Testis (tissue), 5 donors: ENCODE data around the gene SPATA3. TPM values are rescaled to one million over a fixed set of nuclear protein-coding genes. Genes with fewer than 3 reads are reported as not detected.

ENCODE experiments used
- DNase-seq: peaks from one replicate; pipeline ENCODE4 v3.0.0-alpha.2; 2019
- H3K27ac ChIP-seq, 2 donors: fragments of 200-600 bp; sonication (generic); one replicate each; pipeline ENCODE4 v1.5.1; 2019
- H3K27me3 ChIP-seq: fragments of 200-600 bp; sonication (generic); one replicate; pipeline ENCODE4 v1.5.1; 2019
- H3K36me3 ChIP-seq: fragments of 200-600 bp; sonication (generic); one replicate; pipeline ENCODE4 v1.5.1; 2017; ENCODE audit warnings: low read depth; ENCODE audit errors: missing control alignments
- H3K4me1 ChIP-seq: fragments of 200-600 bp; sonication (generic); one replicate; pipeline ENCODE4 v1.5.1; 2019
- H3K4me3 ChIP-seq, 2 donors: fragments of 200-600 bp; sonication (generic); one replicate each; pipeline ENCODE4 v1.5.1; 2017 to 2019
- H3K9me3 ChIP-seq: fragments of 200-600 bp; sonication (generic); one replicate; pipeline ENCODE4 v1.5.1; 2017
- CTCF ChIP-seq, 3 experiments: fragments of 450-650 bp in 2 of 3; fragments of 200-600 bp in 1 of 3; sonication (generic) in 1 of 3; IDR thresholded peaks; one replicate each; pipeline ENCODE4 v1.5.1; 2016 to 2019; ENCODE audit warnings: antibody characterized with exemption in 3 of 3, mild to moderate bottlenecking in 2 of 3, moderate library complexity in 1 of 3
- POLR2A ChIP-seq: fragments of 450-650 bp; IDR thresholded peaks from one replicate; pipeline ENCODE4 v1.6.1; 2017; ENCODE audit warnings: antibody characterized with exemption, mild to moderate bottlenecking, moderate library complexity
- WGBS, 2 donors: methylation state at CpG; one replicate each; pipeline ENCODE4 v1.1.5; 2018; 5-methylcytosine and 5-hydroxymethylcytosine counted together
- intact Hi-C: fragments of 100-400 bp; cut with DNase I; formaldehyde crosslinking; loops from one replicate; pipeline ENCODE4 v1.15.1; 2023; ENCODE audit warnings: low total_unique reads
- long read RNA-seq, 2 donors: transcript quantifications; one replicate each; lab custom pipeline, GENCODE V29; 2026
- polyA plus RNA-seq: library from polyadenylated mRNA; stranded (reverse); fragments of 350-450 nt; fragmentation: Illumina TruSeq; extraction: RNeasy Lipid Tissue Mini Kit (QIAGEN cat#74804); gene quantifications from one replicate; pipeline ENCODE4 v1.2.3, GENCODE V29; 2014; ENCODE audit warnings: low read depth, low replicate concordance; ENCODE audit not compliant: insufficient read depth
- total RNA-seq, 2 donors: library from RNA; depleted of rRNA; stranded (reverse); fragments of >200 nt; gene quantifications; one replicate each; pipeline ENCODE4 v1.2.3, GENCODE V29; 2016

Gene SPATA3
- total RNA-seq (100 to 1,000 TPM in 1 of 2 donors, 10 to 100 TPM in 1; 18.6 to 127 TPM), polyA plus RNA-seq (211 TPM)
- long read RNA-seq, donor 1 = 0 reads
- long read RNA-seq, donor 2 = 0 reads

- Histone ChIP-seq H3K9me3 (no peaks in the 10 kb centered on the region), H3K27me3 (no peaks in the 10 kb centered on the region), H3K4me1 (no peaks in the 10 kb centered on the region), H3K27ac (no peak within 1 kb of the TSS), H3K36me3 (no peaks in the 10 kb centered on the region), H3K4me3 (no peak within 1 kb of the TSS)
- TF ChIP-seq POLR2A (no peak), CTCF (IDR thresholded peaks at IDR 0.05) (no peak)
- no peak for DNase-seq
- whole genome bisulfite sequencing, 2 donors = 71 to 90% methylated on average over 5 to 9 of the region's 9 CpGs
- intact Hi-C loops = no loop called here
Observed at GRCh38 chr2:230995821-230996220, at the start of gene SPATA3. Gene SPATA3, plus strand, starts transcription at chr2:230996121. Its CDS starts 113 bp downstream, at chr2:230996234.

- DNase-seq = no peak
- WGBS, 2 donors = 89 to 93% methylated on average over 7 of the region's 7 CpGs
- H3K36me3 ChIP-seq = no peaks in the 10 kb centered on the region
- no peak overlapping the region for H3K27ac ChIP-seq
- no peak for TF ChIP-seq CTCF (IDR thresholded peaks at IDR 0.05)
- no peaks in the 10 kb centered on the region for H3K9me3 ChIP-seq
- intact Hi-C loops = no loop called here
- no peaks in the 10 kb centered on the region for H3K27me3 ChIP-seq
- no peak overlapping the region for H3K4me3 ChIP-seq
- no peaks in the 10 kb centered on the region for H3K4me1 ChIP-seq
Observed at GRCh38 chr2:230946429-230947234, 49.3 kb upstream of the SPATA3 start.

GRCh38 chr2:230947235-230947576, 48.7 kb upstream of the SPATA3 start:
- TF ChIP-seq CTCF (IDR thresholded peaks at IDR 0.05) (no peak), POLR2A (no peak)
- Histone ChIP-seq H3K27ac (no peak overlapping the region), H3K4me1 (no peaks in the 10 kb centered on the region), H3K27me3 (no peaks in the 10 kb centered on the region), H3K4me3 (no peak overlapping the region), H3K9me3 (no peaks in the 10 kb centered on the region), H3K36me3 (no peaks in the 10 kb centered on the region)
- intact Hi-C loops = no loop called here
- WGBS, 2 donors = 93 to 96% methylated on average over 3 of the region's 3 CpGs
- no peak for DNase-seq

- DNase-seq = no peak
- H3K27me3 ChIP-seq = no peaks in the 10 kb centered on the region
- no peaks in the 10 kb centered on the region for H3K9me3 ChIP-seq
- H3K4me3 ChIP-seq = no peak overlapping the region
- H3K27ac ChIP-seq = no peak overlapping the region
- 75 to 89% methylated on average over 9 to 10 of the region's 10 CpGs for WGBS, 2 donors
- H3K4me1 ChIP-seq = no peaks in the 10 kb centered on the region
- intact Hi-C loops = no loop called here
- TF ChIP-seq CTCF (IDR thresholded peaks at IDR 0.05) (no peak), POLR2A (no peak)
- no peaks in the 10 kb centered on the region for H3K36me3 ChIP-seq
Observed at GRCh38 chr2:230947908-230948365, 48.0 kb upstream of the SPATA3 start.
